ENCODE data around the gene COPS8.

The COPS8 gene

DNA sequence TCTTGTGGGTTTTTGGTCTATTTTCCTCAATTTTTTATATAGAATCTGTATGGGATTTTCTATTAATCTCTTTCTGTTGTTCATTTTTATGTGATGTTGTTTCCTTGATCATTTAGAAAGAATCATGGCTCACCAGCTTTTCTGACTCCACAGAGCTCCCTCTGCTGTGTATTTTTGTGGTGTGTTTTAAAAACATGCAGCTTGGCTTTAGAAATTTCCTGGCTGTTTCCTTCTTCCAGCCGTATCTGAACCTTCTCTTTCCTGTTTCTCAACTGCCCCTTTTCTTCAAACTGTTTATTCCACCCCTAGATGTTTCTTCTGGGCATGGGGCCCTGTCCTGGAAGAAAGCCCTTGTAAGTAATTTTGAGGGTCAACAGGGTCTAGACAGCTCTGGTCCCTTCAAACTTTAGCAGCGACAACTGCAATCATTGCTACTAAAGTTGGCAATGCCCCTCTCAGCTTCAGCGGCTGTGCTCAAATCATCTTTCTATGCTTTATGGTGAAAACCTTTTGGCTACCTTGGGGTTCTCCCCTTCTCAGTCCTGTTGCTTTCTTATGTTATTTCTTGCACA is 17.6 kb upstream of the COPS8 start:
- Histone ChIP-seq H3K36me3 (ENCODE audit: control insufficient read depth, insufficient read depth, low read length, severe bottlenecking) (no peaks in the 10 kb centered on the region), H3K9me3 (ENCODE audit: control insufficient read depth, low read length) (no peaks in the 10 kb centered on the region), H3K9ac (ENCODE audit: low read length) (peak overlapping the region; percentile 22), H3K4me3 (ENCODE audit: low read length) (no peak overlapping the region), H3K4me1 (ENCODE audit: control insufficient read depth, insufficient read depth, low read length) (peaks cover 11% of the 10 kb centered on the region), H3K27me3 (replicated peaks; ENCODE audit: control insufficient read depth, insufficient read depth, low read length) (no peaks in the 10 kb centered on the region)
- DNase-seq (ENCODE audit: low read depth): no peak

DNA sequence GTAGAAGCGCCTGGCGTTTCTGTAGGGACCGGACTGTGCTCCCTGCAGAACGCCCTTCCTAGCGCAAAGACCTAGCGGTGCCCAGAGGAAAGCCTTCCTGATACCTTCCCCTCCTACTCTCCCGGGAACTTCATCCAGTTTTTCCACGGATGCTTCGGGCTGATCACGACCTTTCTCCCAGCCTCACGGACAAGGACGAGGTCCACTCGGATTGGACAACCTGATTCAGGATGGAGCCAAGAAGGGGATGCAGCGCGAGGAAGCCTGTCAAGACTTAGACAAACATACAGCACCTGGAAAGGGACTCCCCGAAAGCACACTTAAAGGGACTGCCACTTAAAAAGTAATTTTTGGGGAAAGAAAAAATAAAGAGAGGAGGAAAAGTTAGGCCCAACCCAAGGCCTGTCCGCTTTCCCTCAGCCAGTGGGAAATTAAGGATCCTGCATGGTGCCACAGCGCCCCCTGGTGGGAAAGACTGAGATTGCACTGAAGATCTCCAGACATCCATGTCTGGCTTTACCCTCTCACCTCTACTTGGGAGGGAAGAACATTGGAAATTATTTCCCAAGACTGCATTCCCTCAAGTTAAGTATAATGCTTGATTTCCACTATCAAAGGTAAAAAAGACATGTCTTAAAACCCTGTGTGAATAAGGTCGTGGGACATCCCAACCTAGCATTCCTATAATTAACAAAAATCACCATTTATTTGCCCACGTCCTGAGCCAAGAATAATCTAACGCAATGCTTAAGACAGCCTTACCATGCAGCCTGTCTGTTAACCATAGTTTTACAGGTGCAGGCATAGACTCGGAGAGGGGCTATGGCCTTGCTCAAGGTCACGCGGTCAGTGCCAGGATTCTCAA is 13.4 kb upstream of the COPS8 start:
- H3K9me3 ChIP-seq (ENCODE audit: control insufficient read depth, low read length): no peaks in the 10 kb centered on the region
- DNase-seq (ENCODE audit: low read depth): peak; percentile 86
- H3K4me1 ChIP-seq (ENCODE audit: control insufficient read depth, insufficient read depth, low read length): peaks cover 16% of the 10 kb centered on the region

DNA sequence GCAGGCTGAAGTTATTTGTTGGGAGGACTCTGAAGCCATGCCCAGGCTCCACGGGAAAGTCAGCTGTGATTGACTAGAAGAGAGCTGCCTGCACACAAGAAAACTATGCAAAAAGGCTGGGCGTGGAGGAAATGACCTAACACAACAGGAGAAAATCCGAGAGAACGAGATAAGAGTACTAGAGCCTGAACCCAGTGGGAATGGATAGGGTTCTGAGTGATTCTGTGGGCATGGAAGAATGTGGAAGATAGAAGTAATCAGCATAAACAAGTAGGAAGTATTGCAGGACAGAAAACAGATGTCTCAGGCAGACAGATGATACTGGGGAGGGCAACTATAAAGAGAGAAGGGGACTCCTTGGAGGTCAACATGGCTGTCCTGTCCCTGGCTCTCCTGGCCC is 12.1 kb upstream of the COPS8 start:
- peak overlapping the region; percentile 8 for H3K4me3 ChIP-seq (ENCODE audit: low read length)
- H3K36me3 ChIP-seq (ENCODE audit: control insufficient read depth, insufficient read depth, low read length, severe bottlenecking): no peaks in the 10 kb centered on the region
- peaks cover 16% of the 10 kb centered on the region for H3K4me1 ChIP-seq (ENCODE audit: control insufficient read depth, insufficient read depth, low read length)
- peak overlapping the region; percentile 39 for H3K9ac ChIP-seq (ENCODE audit: low read length)
- DNase-seq (ENCODE audit: low read depth): peak; percentile 71
- no peaks in the 10 kb centered on the region for H3K9me3 ChIP-seq (ENCODE audit: control insufficient read depth, low read length)
- no peaks in the 10 kb centered on the region for H3K27me3 ChIP-seq (replicated peaks; ENCODE audit: control insufficient read depth, insufficient read depth, low read length)

More for the DNA sequence above, 13.4 kb upstream of the COPS8 start:
- peak overlapping the region; percentile 65 for H3K9ac ChIP-seq (ENCODE audit: low read length)
- H3K4me3 ChIP-seq (ENCODE audit: low read length): no peak overlapping the region
- no peaks in the 10 kb centered on the region for H3K27me3 ChIP-seq (replicated peaks; ENCODE audit: control insufficient read depth, insufficient read depth, low read length)
- H3K36me3 ChIP-seq (ENCODE audit: control insufficient read depth, insufficient read depth, low read length, severe bottlenecking): no peaks in the 10 kb centered on the region

DNA sequence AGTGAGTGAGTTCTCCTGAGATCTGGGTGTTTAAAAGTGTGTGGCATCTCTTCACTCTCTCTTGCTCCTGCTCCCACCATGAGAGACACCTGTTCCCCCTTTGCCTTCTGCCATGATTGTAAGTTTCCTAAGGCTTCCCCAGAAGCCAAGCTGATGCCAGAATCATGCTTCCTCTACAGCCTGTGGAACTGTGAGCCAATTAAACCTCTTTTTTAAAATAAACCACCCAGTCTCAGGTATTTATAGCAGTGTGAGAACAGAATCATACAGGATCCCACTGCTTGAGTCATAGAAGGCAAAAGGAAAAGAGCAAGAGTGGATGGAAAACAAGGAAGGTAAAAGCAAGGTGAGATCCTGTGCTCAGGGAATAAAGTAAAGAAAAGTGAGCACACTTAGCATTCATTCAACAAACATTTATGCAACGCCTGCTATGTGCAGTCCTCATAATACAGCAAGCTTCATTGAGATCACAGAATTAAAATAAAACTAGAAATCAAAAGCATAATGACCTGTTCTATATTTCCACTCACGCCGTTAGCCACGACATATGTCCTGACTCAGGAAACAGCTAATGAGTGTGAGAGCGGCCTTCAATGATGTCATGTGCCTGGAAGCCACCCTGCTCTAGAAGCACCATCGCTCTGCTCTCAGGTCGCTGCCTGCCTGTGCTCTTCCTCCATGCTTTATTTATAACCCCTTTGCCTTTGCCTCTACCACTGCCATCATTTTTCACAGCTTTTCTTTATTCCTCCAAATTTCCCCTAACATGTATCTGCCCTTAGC is 11.3 kb upstream of the COPS8 start:
- Histone ChIP-seq H3K36me3 (ENCODE audit: control insufficient read depth, insufficient read depth, low read length, severe bottlenecking) (no peaks in the 10 kb centered on the region), H3K27me3 (replicated peaks; ENCODE audit: control insufficient read depth, insufficient read depth, low read length) (no peaks in the 10 kb centered on the region), H3K4me1 (ENCODE audit: control insufficient read depth, insufficient read depth, low read length) (peaks cover 16% of the 10 kb centered on the region), H3K9ac (ENCODE audit: low read length) (no peak overlapping the region), H3K9me3 (ENCODE audit: control insufficient read depth, low read length) (no peaks in the 10 kb centered on the region), H3K4me3 (ENCODE audit: low read length) (no peak overlapping the region)
- no peak for DNase-seq (ENCODE audit: low read depth)

DNA sequence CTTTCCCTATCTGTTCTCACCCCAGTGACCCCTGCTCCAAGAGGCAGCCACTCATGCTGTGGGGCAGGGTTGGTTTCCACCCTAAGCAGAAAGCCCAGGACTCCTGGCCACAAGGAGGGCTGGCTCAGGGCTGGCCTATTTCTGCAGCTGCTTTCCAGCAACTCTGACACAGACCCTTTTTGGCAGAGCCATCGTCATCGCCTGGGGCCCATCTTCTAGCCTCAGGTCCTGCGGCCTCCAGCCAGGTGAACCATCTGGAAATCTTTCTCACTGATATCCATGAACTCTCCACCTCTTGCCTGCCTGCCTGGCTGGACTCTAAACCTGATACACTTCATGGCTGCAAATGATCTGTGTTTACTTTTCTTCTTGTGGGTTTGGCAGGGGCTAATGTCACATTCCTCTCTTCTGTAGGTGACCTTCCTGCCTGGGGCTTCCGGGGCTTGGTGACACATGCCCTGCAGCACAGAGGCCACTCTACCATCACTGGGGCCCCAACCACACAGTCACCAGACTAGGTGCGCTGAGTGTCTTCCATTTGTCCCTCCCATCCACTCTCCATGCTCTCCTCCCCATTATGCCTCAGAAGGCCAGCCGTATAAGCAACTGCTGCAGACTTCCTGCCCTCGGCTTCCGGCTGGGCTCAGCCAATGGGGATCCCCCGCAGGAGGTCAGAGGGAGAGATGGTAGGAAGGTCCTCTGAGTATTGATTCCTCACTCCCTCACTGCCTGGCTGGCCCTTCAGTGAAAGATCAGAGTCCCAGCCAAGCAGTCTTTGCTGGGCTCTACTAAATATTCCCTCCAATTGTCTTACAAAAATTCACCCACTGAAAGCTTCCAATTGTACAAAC is 9.7 kb upstream of the COPS8 start:
- H3K4me1 ChIP-seq (ENCODE audit: control insufficient read depth, insufficient read depth, low read length): peaks cover 16% of the 10 kb centered on the region
- no peaks in the 10 kb centered on the region for H3K36me3 ChIP-seq (ENCODE audit: control insufficient read depth, insufficient read depth, low read length, severe bottlenecking)
- H3K4me3 ChIP-seq (ENCODE audit: low read length): no peak overlapping the region
- no peak for DNase-seq (ENCODE audit: low read depth)
- no peaks in the 10 kb centered on the region for H3K27me3 ChIP-seq (replicated peaks; ENCODE audit: control insufficient read depth, insufficient read depth, low read length)
- H3K9me3 ChIP-seq (ENCODE audit: control insufficient read depth, low read length): no peaks in the 10 kb centered on the region
- H3K9ac ChIP-seq (ENCODE audit: low read length): no peak overlapping the region

DNA sequence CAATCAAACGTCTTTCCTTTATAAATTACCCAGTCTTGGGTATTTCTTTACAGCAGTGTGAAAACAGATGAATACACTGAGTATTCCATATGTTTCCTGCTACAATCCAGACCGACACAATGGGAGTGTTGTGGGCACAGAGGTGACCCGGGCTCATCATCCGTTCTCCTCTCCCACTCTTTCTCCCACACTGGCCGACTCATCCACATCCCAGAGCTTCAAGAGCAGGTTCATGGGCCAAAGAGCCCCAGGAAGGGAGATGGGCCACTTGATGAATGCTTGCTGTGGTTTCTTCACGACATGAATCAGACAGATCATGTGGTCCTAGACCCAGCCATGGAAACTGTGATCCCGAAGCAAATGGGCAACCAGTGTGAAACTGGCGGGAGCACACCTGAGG is 4.1 kb upstream of the COPS8 start:
- H3K9ac ChIP-seq (ENCODE audit: low read length): no peak overlapping the region
- DNase-seq (ENCODE audit: low read depth): no peak
- H3K9me3 ChIP-seq (ENCODE audit: control insufficient read depth, low read length): no peaks in the 10 kb centered on the region
- H3K36me3 ChIP-seq (ENCODE audit: control insufficient read depth, insufficient read depth, low read length, severe bottlenecking): no peaks in the 10 kb centered on the region
- H3K27me3 ChIP-seq (replicated peaks; ENCODE audit: control insufficient read depth, insufficient read depth, low read length): no peaks in the 10 kb centered on the region
- no peak overlapping the region for H3K4me3 ChIP-seq (ENCODE audit: low read length)
- peaks cover 14% of the 10 kb centered on the region for H3K4me1 ChIP-seq (ENCODE audit: control insufficient read depth, insufficient read depth, low read length)

DNA sequence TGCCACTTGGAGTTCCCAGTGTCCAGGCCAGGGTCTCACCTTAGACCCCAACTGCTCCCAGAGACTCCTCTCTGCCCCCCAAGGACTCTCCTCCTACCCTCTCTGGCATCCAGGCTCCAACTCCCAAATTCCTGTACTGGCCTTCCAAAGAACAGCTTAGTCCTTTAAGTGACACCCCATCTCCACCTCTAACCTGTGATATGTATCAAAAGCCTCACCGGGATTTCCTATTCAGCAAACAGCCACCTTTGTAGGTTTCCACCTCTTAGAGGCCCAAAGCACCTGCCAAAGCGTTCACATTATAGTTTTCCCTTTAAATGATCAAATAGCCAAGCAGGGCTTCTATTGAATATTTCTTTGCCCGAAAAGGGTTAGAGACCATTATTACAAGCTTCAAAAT is 2.7 kb upstream of the COPS8 start:
- Histone ChIP-seq H3K36me3 (ENCODE audit: control insufficient read depth, insufficient read depth, low read length, severe bottlenecking) (no peaks in the 10 kb centered on the region), H3K4me3 (ENCODE audit: low read length) (no peak overlapping the region), H3K4me1 (ENCODE audit: control insufficient read depth, insufficient read depth, low read length) (peaks cover 27% of the 10 kb centered on the region), H3K27me3 (replicated peaks; ENCODE audit: control insufficient read depth, insufficient read depth, low read length) (no peaks in the 10 kb centered on the region), H3K9ac (ENCODE audit: low read length) (no peak overlapping the region), H3K9me3 (ENCODE audit: control insufficient read depth, low read length) (no peaks in the 10 kb centered on the region)
- no peak for DNase-seq (ENCODE audit: low read depth)

DNA sequence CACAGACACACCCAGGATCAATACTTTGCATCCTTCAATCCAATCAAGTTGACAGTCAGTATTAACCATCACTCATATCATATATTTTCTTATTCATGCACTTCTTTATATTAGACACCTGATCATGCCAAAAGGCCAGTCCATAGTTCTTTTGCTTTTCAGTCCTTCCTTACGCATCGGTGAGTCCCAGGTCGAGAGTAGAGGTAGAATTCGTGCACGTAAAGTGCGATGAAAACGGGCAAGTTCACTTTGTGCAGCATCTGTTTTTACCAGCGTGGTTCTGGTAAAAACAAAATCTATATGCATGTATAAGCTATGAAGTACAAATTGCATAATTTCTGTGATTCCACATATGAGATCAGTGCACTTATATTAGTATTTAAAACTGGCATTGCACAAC is 1.2 kb upstream of the COPS8 start:
- Histone ChIP-seq H3K36me3 (ENCODE audit: control insufficient read depth, insufficient read depth, low read length, severe bottlenecking) (peaks cover 11% of the 10 kb centered on the region), H3K4me3 (ENCODE audit: low read length) (peak overlapping the region; percentile 86), H3K27me3 (replicated peaks; ENCODE audit: control insufficient read depth, insufficient read depth, low read length) (no peaks in the 10 kb centered on the region), H3K4me1 (ENCODE audit: control insufficient read depth, insufficient read depth, low read length) (peaks cover 40% of the 10 kb centered on the region), H3K9me3 (ENCODE audit: control insufficient read depth, low read length) (no peaks in the 10 kb centered on the region), H3K9ac (ENCODE audit: low read length) (peak overlapping the region; percentile 93)
- DNase-seq (ENCODE audit: low read depth): no peak

DNA sequence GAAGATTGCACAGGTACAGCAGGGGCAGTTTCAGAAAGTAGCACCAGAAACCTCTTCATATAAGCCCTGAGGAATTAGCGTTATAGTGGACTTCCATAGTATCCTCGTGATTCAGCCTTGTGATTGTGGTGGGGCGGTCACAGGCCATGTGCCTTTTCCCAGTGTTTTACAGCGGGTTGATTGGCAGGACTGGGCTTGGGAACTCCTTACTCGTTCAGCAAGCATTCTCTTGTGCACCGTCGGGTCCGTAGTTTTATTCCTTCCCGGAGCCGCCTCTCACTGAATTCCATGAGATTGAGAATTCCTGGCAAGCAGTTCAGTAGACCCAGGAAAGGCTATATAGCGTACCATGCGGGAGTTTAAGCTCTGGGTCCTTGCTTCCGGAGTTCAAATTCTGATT is 5.2 kb downstream of the COPS8 start:
- Histone ChIP-seq H3K9ac (ENCODE audit: low read length) (peak overlapping the region; percentile 93), H3K4me3 (ENCODE audit: low read length) (no peak overlapping the region), H3K36me3 (ENCODE audit: control insufficient read depth, insufficient read depth, low read length, severe bottlenecking) (peaks cover 53% of the 10 kb centered on the region)

DNA sequence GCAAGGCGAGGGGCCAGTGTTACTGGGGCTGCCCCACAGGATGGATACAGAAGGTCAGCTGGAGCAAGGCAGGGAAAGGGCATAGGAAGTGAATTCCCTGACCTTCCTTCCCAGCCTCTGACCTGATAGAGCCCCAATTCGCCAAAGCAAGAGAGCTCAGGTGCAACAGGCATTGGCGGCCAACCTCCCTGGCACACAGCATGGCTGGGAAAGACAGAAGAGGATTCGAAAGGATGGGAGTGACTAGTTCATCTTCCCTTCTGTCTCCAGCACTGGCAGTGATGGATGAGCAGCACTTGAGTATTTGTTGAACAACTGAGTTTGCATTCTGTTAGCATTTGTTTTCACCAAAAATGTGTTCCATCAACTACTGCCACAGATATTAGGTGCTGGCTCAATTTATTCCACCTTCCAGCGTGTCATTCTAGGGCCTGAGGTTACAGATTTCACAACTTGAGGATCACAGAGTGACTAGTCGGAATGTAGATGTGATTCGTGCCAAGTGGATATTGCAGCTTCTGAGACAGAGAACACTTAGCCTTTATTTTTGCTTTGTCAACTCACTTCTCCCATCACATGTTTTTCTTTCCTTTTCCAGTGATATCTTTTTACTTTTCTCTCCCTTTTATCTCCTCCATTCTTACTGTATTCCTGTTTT is 6.2 kb downstream of the COPS8 start:
- no peaks in the 10 kb centered on the region for H3K27me3 ChIP-seq (replicated peaks; ENCODE audit: control insufficient read depth, insufficient read depth, low read length)
- DNase-seq (ENCODE audit: low read depth): peak; percentile 63
- H3K4me1 ChIP-seq (ENCODE audit: control insufficient read depth, insufficient read depth, low read length): peaks cover 84% of the 10 kb centered on the region
- H3K9me3 ChIP-seq (ENCODE audit: control insufficient read depth, low read length): no peaks in the 10 kb centered on the region
- H3K9ac ChIP-seq (ENCODE audit: low read length): peak overlapping the region; percentile 93
- peaks cover 63% of the 10 kb centered on the region for H3K36me3 ChIP-seq (ENCODE audit: control insufficient read depth, insufficient read depth, low read length, severe bottlenecking)
- H3K4me3 ChIP-seq (ENCODE audit: low read length): peak overlapping the region; percentile 66

More for the DNA sequence above, 5.2 kb downstream of the COPS8 start:
- Histone ChIP-seq H3K27me3 (replicated peaks; ENCODE audit: control insufficient read depth, insufficient read depth, low read length) (no peaks in the 10 kb centered on the region), H3K4me1 (ENCODE audit: control insufficient read depth, insufficient read depth, low read length) (peaks cover 78% of the 10 kb centered on the region), H3K9me3 (ENCODE audit: control insufficient read depth, low read length) (no peaks in the 10 kb centered on the region)
- no peak for DNase-seq (ENCODE audit: low read depth)
